HG03139 (cell line): Measurements from ENCODE around the gene PLPP1.
"Not testable (repeated sequence)": the region's sequence is repeated elsewhere in the genome, so short reads cannot be mapped to it uniquely, and the experiment has no call there.

ENCODE experiments used
- ATAC-seq: cut with Tn5 transposase; IDR thresholded peaks from one replicate; pipeline ENCODE4 v1.9.1; 2021; ENCODE audit not compliant: unreplicated experiment

PLPP1 gene

GRCh38 chr5:55507574-55507973 lies 27.2 kb downstream of the PLPP1 start:
- ATAC-seq = no peak

DNA sequence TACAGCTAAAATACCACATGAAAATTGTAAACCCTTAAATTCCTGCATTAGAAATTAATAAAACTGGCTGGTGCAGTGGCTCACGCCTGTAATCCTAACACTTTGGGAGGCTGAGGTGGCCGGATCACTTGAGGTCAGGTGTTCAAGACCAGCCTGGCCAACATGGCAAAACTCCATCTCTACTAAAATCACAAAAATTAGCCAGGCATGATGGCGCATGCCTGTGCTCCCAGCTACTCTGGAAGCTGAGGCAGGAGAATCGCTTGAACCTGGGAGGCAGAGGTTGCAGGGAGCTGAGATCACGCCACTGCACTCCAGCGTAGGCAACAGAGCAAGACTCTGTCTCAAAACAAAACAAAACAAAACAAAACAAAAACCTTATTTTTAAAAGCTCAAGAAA lies 29.1 kb downstream of the PLPP1 start:
- ATAC-seq = not testable (repeated sequence)

GRCh38 chr5:55503917-55504316 lies 30.8 kb downstream of the PLPP1 start:
- not testable (repeated sequence) for ATAC-seq

GRCh38 chr5:55502759-55503158 lies 32.0 kb downstream of the PLPP1 start:
- ATAC-seq = no peak

- ATAC-seq = no peak
Observed at GRCh38 chr5:55498457-55498856, 36.3 kb downstream of the PLPP1 start.

DNA sequence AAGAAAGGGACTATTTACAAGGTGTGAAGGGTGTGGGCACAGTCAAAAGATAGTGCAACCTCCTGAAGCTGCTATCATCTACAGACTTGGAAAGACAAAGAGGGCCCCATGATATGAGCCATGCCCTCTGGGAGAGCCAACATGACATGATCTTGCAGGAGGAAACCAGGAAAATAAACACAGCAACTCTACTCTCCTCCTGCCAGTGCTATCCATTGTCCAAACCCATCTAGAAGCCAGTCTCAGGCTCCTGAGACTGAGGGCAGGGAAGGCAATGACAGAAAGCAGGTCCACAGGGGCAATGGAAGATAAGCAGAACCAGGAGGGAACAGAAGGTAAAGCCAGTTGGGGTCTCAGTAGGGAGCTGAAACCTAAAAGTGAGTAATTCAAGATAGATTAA lies 37.1 kb downstream of the PLPP1 start:
- no peak for ATAC-seq

DNA sequence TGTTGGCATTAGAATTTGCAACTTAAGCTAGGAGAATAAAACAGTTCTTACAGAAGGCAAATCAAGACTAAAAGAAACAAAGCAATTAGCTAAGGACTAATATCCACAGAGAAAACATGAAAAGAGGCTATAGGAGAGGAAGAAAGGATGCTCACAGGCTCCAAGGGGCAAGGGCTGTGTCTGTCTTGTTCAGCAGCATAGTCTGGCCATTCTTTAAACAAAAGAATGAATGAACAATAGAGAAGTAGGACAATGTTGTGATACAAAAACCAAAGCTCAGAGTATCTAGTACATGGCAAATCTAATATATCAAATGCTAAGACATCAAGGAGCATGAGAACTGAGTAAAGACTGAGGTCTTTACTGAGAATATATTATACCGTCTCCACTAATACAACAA lies 39.5 kb downstream of the PLPP1 start:
- ATAC-seq = no peak

DNA sequence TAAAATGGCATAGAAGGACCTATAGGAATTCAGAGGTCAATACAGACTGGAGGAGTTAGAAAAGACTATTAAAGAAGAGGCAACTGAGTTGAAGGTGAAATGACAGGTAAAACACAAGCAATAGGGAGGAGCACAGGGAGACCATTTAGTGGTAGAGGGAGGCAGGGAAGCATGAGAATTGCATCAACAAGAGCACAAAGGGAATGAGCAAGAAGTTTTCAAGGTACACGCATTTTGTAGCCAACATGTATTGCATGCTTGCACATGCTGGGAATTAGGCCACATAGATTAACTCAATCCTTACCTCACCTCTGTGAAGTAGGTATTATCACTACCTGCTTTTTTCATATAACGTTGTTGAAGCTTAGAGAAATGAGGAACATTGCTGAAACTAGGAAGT lies 42.3 kb downstream of the PLPP1 start:
- ATAC-seq = no peak

- no peak for ATAC-seq
Observed at GRCh38 chr5:55485073-55485472, 49.7 kb downstream of the PLPP1 start.

- no peak for ATAC-seq
Observed at GRCh38 chr5:55484531-55484930, 50.2 kb downstream of the PLPP1 start.

- ATAC-seq = no peak
Observed at GRCh38 chr5:55483885-55484284, 50.9 kb downstream of the PLPP1 start.

- ATAC-seq = no peak
Observed at GRCh38 chr5:55481293-55481855, 53.4 kb downstream of the PLPP1 start.

DNA sequence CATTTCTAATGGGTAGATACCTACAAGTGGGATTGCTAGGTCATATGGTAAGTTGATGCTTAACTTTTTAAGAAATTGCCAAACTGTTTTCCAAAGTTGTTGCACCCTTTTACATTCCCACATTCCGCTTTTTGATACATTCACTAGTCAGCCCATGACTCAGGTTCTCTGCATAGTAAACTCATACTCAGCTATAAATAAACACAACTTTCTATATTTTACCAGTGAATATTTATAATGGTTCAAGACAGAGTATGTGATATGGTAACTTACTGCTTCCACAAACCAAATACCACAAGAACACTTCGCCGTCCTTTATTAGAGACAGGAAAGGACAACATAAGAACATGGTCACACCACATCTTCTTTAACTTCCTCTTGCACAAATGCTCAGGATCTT lies 54.0 kb downstream of the PLPP1 start:
- ATAC-seq = no peak

- no peak for ATAC-seq
Observed at GRCh38 chr5:55472642-55473041, 62.1 kb downstream of the PLPP1 start.

GRCh38 chr5:55471468-55471867 lies 63.3 kb downstream of the PLPP1 start:
- ATAC-seq = no peak

GRCh38 chr5:55470282-55470681 lies 64.5 kb downstream of the PLPP1 start:
- no peak for ATAC-seq

- ATAC-seq = no peak
Observed at GRCh38 chr5:55469839-55470238, 64.9 kb downstream of the PLPP1 start.

DNA sequence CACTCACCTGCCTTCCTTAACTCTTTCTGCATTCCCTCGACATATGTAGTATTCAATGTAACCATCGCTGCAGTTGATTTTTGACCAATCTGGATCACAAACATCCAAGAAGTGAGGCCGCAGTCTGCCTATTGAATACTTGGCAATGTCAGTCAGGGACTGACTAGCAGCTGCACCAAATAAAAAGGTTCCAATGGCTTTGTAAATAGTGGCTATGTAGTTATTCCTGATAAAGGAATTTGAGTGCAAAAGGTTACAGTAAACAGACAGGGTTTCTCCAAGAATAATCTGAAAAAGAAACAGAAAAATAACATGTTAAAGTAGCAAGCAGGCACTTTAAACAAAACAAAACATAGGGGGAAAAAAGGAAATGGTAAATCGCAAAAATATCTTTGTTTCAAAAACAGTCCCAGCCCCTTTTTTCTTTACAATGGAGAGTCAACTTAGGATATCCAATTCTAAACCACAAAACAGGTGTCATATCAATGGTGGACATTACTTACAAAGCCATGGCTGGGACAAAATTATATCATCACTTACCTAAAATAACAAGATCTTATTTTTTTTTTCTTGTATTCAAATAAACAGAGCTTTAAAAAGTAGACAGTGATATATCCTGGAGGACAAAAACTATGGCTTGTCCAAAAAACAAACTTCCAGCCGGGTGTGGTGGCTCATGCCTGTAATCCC lies 66.8 kb downstream of the PLPP1 start:
- ATAC-seq = no peak

DNA sequence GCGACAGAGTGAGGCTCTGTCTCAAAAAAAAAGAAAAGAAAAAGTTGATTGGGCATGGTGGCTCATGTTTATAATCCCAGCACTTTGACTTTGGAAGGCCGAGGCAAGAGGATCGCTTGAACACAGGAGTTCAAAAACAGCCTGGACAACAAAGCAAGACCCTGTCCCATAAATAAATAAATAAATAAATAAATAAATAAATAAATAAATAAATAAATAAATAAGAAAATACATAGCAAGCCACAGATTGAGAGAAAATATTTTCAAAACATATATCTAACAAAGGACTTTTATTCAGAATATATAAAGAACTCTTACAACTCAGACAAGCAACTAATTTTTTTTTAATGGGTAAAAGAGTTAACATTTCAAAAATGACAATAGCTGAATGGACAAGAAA lies 71.2 kb downstream of the PLPP1 start:
- ATAC-seq = no peak

GRCh38 chr5:55459572-55459971 lies 75.2 kb downstream of the PLPP1 start:
- ATAC-seq = no peak

DNA sequence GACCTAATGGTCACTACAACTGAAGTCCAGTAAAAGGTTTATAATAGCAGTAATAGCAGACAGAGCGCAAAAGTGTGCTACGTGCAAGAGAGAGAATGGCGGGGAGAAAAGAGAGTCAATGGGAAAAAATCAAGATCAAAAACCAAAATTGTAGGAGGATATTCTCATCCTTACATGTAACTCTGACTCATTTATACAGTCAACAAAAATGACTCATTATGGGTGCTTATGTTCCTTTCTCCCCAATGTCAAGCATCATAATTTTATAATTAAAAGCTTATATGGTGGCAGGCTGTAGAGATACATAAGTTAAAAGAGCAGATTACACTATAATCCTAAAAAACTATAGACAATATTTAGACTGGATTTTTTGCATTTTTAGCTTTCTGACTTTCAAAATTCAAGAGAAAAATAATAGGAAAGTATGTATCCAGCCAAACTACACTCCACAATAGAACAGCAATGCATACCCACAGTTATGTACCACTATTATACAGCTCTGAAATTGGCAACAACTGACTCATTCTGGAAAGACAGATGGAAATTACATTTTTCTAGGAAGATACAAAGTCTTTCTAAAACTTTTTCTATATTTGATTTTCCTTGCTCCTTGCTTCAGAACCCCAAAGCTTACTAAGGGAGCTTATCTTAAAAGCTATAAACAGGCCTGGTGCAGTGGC lies 78.4 kb downstream of the PLPP1 start:
- no peak for ATAC-seq

- no peak for ATAC-seq
Observed at GRCh38 chr5:55454282-55454681, 80.5 kb downstream of the PLPP1 start.
